NB4 (cell line): ENCODE data around the gene FOXB1.

Experiments used
- DNase-seq: peaks from one replicate; pipeline ENCODE4 v3.0.0; 2010; ENCODE audit warnings: low read depth
- H3K4me3 ChIP-seq: one replicate; pipeline ENCODE4 v1.5.1; 2011; ENCODE audit warnings: mild to moderate bottlenecking, low read depth, low read length, moderate library complexity
- MYC ChIP-seq: IDR thresholded peaks from 2 replicates; pipeline ENCODE4 v1.6.1; 2011; ENCODE audit warnings: low read depth, low read length
- POLR2A ChIP-seq: IDR thresholded peaks from 2 replicates; pipeline ENCODE4 v1.6.1; 2011; ENCODE audit warnings: mild to moderate bottlenecking; ENCODE audit not compliant: insufficient read length; ENCODE audit errors: extremely low read depth
- TF ChIP-seq, protein P1 (sequence below): IDR thresholded peaks from 2 replicates; pipeline ENCODE4 v1.6.1; 2011; ENCODE audit warnings: low read depth, low read length
- TF ChIP-seq, protein P2 (sequence below): IDR thresholded peaks from one replicate; pipeline ENCODE4 v1.5.1; 2012; ENCODE audit warnings: low read depth, low read length

FOXB1 gene

DNA sequence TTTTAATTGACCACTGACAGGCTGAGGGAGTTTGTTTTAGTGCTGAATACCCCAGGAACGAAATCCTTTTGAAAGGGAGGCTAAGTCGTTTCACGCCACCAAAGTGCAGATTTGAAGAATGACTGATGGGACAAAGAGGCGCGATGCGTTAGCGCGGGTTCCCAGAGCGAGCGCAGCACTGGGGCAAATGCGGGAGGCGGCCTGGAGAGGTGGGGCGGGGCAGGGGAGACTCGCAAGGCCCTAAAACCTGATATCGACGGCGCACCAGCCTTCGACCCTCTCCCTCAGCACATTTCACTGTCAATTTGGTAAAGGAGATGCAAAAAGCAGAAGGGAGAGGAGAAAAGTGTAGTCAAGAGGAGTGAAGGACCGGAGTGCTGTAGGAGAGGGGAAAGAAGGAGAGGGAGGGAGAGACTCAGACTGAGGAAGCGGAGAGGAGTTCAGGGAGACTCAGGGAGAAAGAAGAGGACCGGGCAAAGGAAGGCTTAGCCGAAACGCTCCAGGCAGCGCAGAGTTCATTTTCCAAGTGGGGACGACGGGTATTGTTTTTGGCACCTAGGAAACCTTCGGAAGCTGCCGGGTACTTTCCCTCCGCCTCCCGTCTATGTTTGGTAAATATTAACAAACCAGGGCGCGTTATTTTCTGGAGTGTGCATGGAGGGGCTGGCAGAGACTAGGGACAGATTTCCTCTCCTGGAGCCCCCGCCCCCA lies 3.8 kb upstream of the FOXB1 start:
- TF ChIP-seq, protein P1, sequence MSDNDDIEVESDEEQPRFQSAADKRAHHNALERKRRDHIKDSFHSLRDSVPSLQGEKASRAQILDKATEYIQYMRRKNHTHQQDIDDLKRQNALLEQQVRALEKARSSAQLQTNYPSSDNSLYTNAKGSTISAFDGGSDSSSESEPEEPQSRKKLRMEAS = no peak
- TF ChIP-seq MYC (no peak), POLR2A (no peak)
- TF ChIP-seq, protein P2, sequence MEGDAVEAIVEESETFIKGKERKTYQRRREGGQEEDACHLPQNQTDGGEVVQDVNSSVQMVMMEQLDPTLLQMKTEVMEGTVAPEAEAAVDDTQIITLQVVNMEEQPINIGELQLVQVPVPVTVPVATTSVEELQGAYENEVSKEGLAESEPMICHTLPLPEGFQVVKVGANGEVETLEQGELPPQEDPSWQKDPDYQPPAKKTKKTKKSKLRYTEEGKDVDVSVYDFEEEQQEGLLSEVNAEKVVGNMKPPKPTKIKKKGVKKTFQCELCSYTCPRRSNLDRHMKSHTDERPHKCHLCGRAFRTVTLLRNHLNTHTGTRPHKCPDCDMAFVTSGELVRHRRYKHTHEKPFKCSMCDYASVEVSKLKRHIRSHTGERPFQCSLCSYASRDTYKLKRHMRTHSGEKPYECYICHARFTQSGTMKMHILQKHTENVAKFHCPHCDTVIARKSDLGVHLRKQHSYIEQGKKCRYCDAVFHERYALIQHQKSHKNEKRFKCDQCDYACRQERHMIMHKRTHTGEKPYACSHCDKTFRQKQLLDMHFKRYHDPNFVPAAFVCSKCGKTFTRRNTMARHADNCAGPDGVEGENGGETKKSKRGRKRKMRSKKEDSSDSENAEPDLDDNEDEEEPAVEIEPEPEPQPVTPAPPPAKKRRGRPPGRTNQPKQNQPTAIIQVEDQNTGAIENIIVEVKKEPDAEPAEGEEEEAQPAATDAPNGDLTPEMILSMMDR = no peak
- no peak overlapping the region for H3K4me3 ChIP-seq
- DNase-seq = no peak

DNA sequence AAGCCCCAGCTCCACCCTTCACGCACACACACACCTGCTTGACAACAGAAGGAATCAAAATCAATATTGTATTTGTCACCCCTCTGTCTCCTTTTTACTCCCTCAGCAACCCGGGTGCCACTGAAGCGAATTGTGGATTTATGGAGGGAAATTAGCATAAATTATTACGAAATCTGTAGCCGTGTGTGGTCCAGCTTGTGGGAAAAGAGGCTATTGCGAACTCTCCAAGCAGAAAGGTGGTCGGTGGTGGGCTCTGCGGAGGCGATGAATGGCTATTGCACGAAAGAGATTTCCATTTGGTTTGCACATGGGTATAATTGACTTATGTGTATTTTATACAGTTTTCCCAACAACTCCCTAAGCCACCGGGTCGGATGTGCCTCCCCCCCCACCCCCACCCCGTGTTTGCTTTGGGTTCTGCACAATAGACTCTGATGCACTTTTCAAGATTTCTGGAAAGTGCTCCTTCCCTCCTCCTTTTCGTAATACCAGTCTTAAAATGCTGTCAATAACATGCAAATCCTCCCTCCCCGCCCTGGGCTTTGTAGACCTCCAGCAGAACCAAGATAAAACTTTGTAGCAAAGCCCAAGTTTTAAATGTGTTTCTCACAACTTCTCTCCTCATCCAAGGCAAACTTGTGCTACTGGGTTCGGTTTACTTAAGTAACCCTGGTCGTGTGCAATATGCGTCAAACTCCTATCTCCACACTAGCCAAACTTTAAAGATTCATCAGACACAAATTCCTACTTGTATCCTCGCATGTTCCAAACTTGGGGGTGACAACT lies 3.1 kb upstream of the FOXB1 start:
- no peak overlapping the region for H3K4me3 ChIP-seq
- no peak for DNase-seq
- TF ChIP-seq, protein P2 = no peak
- no peak for TF ChIP-seq MYC
- no peak for TF ChIP-seq POLR2A
- TF ChIP-seq, protein P1 = no peak

DNA sequence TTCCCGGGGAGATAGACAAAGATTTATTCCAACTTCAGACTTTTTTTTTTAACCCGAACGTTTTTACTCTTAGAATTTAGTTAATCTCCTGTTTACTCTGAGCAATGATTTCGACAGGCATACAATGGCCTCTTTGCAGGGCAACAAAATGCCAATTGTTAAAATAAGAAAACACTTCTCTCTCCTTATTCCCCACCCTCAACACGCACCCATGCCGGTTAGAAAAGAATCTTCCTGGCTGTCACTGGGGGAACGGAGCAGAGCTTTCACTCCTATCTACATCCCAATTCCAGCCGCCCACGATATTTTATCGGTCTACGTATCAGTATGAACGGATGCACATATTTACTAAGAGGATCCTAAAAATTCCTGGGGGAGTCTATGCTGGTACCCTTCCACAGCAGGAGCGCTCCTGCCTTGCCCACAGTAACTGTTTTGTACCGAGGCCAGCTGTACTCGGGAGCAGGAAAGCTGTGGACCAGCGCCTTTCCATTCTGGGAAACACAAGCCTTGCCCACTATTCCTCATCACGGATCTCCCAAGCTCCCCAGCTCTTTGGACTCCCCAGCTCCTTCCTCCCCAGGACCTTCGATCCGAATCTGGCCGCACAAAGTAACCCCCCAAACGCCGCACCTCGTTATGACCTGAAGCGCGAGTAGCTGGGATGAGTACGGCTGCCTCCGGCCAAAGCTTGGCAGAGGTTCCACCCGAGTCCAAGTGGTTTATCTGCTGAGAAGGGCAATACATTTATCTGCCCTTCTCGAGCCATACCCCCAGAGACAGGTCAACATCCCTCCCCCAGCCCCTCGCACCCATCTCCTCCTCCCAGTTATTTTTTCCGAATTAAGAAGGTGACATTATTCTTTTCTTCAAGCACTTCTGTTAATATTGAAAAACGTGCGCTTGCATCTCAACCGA lies 2.2 kb upstream of the FOXB1 start:
- H3K4me3 ChIP-seq = no peak overlapping the region
- TF ChIP-seq, protein P1 = no peak
- no peak for TF ChIP-seq POLR2A
- DNase-seq = no peak

DNA sequence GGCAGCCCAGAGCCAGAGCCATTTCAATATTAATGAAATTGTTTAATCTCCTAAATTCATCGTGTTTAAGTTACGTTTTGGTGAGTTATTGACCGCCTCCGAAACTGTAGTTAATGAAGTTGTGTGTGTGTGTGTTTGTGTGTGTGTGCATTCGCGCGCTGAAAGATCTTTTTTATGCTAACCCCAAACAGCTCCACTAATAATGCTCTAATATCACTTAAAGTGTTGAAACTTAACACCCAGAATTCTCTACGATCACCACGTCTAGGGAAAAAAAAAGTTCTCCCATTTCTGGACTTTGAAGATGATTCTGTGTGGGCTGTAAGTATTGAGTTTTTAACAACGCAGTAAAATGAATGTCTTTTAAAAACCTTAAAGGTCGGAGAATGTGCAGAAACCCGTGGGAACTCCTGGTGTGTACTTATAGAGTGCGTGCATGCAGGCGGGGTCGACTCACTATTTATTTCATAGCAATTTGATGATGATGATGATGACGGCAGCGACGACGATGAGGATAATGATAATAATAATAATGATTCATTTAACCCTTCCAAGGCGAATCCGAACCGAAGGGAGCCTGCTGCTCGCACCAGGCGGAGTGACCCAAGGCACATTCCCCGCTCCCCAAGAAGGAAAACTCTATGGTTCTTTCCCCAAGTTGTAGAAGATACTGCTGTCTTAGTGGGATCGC lies 1.4 kb upstream of the FOXB1 start:
- TF ChIP-seq, protein P1 = no peak
- TF ChIP-seq, protein P2 = no peak
- TF ChIP-seq MYC (no peak), POLR2A (no peak)
- DNase-seq = no peak
- no peak overlapping the region for H3K4me3 ChIP-seq

DNA sequence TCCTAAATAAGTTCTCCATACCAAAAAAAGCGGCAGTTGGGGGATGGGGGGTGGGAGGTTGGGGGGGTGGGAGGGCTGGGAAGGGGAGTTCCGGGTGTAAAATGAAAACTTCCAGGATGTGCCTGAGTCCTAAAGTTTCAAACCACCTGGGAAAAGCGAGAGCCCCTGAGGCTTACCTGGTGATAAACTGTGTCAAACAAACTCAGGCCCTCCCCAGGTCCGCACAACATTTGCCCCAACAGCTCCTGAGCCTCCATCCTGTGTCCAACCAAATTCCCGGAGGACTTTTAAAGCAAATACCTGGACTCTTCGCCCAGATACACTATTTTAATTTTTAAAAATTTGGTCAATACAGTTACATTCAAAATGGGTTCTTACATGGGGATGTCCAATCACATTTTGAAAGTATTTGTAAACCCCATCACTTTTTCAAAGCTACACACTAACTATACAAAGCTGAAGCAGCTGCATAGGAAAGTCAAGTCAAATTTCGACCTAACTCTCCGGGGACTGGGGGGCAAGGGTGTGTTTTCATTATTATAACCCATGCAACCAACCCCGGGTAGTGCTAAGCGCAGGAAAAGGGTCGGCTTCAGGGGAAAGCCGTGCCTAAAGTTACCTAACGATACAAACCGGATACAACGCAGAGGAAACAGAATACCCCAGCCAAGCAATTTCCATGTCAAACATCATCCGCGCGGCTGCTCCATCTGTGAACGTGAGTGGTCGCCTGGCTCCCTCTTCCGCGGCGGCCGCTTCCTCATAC lies 685 bp upstream of the FOXB1 start:
- no peak overlapping the region for H3K4me3 ChIP-seq
- TF ChIP-seq POLR2A = no peak
- no peak for TF ChIP-seq MYC
- TF ChIP-seq, protein P1 = no peak
- TF ChIP-seq, protein P2 = no peak
- no peak for DNase-seq
